ENCODE results near the gene OR10X1.

DNA sequence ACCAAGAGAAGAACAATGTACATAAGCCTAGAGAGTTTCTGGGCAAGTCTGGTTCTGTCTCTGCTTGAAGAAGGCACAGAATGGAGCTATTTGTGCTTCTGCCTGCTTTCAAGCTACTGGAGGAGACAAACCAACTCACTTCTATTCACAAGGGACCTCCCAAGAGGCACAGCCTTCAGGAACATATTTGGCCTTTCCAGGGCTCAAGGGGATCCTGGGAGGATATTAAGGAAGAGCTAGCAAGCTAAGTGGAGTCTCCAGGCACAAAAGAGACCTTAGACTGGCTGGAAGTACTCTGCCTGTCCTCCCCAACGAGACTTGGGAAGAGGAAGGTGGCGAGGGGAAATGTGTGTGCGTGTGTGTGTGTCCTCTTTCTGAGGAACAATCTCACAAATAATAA is 25.3 kb downstream of the OR10X1 start, which contains the start of gene OR6Y1:
- TF ChIP-seq, protein P1, sequence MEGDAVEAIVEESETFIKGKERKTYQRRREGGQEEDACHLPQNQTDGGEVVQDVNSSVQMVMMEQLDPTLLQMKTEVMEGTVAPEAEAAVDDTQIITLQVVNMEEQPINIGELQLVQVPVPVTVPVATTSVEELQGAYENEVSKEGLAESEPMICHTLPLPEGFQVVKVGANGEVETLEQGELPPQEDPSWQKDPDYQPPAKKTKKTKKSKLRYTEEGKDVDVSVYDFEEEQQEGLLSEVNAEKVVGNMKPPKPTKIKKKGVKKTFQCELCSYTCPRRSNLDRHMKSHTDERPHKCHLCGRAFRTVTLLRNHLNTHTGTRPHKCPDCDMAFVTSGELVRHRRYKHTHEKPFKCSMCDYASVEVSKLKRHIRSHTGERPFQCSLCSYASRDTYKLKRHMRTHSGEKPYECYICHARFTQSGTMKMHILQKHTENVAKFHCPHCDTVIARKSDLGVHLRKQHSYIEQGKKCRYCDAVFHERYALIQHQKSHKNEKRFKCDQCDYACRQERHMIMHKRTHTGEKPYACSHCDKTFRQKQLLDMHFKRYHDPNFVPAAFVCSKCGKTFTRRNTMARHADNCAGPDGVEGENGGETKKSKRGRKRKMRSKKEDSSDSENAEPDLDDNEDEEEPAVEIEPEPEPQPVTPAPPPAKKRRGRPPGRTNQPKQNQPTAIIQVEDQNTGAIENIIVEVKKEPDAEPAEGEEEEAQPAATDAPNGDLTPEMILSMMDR (conservative IDR thresholded peaks at IDR 0.05; ENCODE audit: low read length): no peak
- no peak for TF ChIP-seq EZH2phosphoT487 (IDR thresholded peaks at IDR 0.05; ENCODE audit: borderline replicate concordance)
